Measurements from ENCODE around the gene COBL. TPM values are rescaled to one million over a fixed set of nuclear protein-coding genes. Genes with fewer than 3 reads are reported as not detected.

Gene COBL
- polyA plus RNA-seq, 3 donors: not detected

DNA sequence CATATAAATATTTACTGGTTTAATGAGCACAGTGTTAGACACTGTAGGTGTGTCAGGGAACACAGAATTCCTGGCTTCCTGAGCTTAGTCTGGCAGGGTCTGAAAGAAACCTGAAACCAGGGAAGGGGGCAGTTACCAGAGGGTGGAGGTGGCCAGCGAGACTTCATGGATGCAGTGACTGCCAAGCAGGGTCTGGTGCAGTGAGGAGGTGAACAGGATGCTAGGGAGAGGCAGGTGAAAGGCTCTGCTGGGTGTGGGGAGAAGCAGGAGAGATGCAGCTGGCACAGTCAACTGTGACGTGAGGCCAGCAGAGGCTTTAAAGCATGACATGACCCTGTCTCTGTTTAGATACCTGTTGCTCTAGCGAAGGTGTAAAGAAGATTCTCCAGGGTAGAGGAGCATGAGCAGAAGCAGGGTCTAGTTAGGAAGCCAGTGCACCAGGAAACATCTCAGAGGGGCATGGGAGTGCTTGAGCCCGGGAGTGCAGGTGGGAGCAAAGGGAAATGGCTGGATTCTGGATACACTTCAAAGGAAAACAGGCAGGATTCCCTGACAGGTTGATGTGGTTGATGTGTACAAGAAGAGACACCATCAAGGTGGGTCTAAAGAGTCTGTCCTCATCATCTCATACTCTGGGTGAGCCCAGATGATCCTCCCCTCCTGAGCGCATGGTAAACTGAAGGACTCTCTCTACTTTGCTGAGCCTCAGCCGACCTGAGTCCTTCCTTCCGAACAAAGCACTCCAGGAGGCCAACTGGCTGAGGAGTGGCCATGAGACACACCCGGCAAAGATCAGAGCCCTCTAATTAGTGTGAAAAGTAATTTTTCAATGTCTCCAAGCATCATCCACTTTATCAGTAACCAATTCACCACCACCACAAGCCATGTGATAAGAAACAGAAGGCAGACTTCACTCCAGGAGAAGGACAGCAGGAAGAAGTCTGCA, 186.8 kb downstream of the COBL start:
- Histone ChIP-seq H3K4me1 (ENCODE audit: control insufficient read depth in 1 of 2, insufficient read depth in 2 of 2, low read length in 2 of 2) (no peaks in the 10 kb centered on the region), H4K20me1 (ENCODE audit: insufficient read depth, low read length) (no peaks in the 10 kb centered on the region), H3K4me3 (replicated peaks in 1 of 3; ENCODE audit: low read depth in 2 of 3, low read length in 3 of 3) (no peak overlapping the region), H3K9ac (ENCODE audit: insufficient read depth, low read length, poor library complexity, severe bottlenecking) (no peak overlapping the region), H2AFZ (ENCODE audit: insufficient read depth, low read depth, low read length, poor library complexity, severe bottlenecking) (no peak overlapping the region), H3K36me3 (replicated peaks in 1 of 2; ENCODE audit: control insufficient read depth in 1 of 2, insufficient read depth in 2 of 2, low read length in 2 of 2) (no peaks in the 10 kb centered on the region), H3K9me3 (replicated peaks in 1 of 2; ENCODE audit: control insufficient read depth in 1 of 2, insufficient read depth in 1 of 2, low read length in 2 of 2) (no peaks in the 10 kb centered on the region), H3K79me2 (ENCODE audit: insufficient read depth, low read length) (no peaks in the 10 kb centered on the region), H3K27me3 (ENCODE audit: control insufficient read depth in 2 of 2, insufficient read depth in 2 of 2, low read length in 2 of 2) (no peaks in the 10 kb centered on the region), H3K27ac (ENCODE audit: low read depth in 1 of 2, low read length in 2 of 2) (no peak overlapping the region), H3K4me2 (replicated peaks; ENCODE audit: extremely low read depth, low read length, poor library complexity, severe bottlenecking) (no peak overlapping the region)
- 100% methylated on average over 5 of the region's 8 CpGs for WGBS (ENCODE audit: insufficient coverage)
- H3K9me3 Mint-ChIP-seq: peaks cover 0 to 5% (median 2%) of the 10 kb centered on the region in 7 donors
- intact Hi-C loops (cut with micrococcal nuclease): no loop called here
- peaks cover 0 to 5% (median 0%) of the 10 kb centered on the region in 3 donors for H3K27me3 Mint-ChIP-seq (ENCODE audit: low read depth in 3 of 3)
- no peak overlapping the region for H3K27ac Mint-ChIP-seq
- H3K4me1 Mint-ChIP-seq: no peaks in the 10 kb centered on the region
- no peaks in the 10 kb centered on the region for H3K36me3 Mint-ChIP-seq
- no peak for TF ChIP-seq CTCF (IDR thresholded peaks at IDR 0.05)
- H3K4me3 Mint-ChIP-seq: no peak overlapping the region
- DNase-seq: no peak

- H3K4me3 Mint-ChIP-seq: no peak overlapping the region
- no peak overlapping the region for H3K27ac Mint-ChIP-seq
- Histone ChIP-seq H3K36me3 (replicated peaks in 1 of 2; ENCODE audit: control insufficient read depth in 1 of 2, insufficient read depth in 2 of 2, low read length in 2 of 2) (no peaks in the 10 kb centered on the region), H3K9me3 (replicated peaks in 1 of 2; ENCODE audit: control insufficient read depth in 1 of 2, insufficient read depth in 1 of 2, low read length in 2 of 2) (no peaks in the 10 kb centered on the region), H3K4me1 (ENCODE audit: control insufficient read depth in 1 of 2, insufficient read depth in 2 of 2, low read length in 2 of 2) (no peaks in the 10 kb centered on the region), H3K4me2 (replicated peaks; ENCODE audit: extremely low read depth, low read length, poor library complexity, severe bottlenecking) (no peak overlapping the region), H3K9ac (ENCODE audit: insufficient read depth, low read length, poor library complexity, severe bottlenecking) (no peak overlapping the region), H3K79me2 (ENCODE audit: insufficient read depth, low read length) (no peaks in the 10 kb centered on the region), H2AFZ (ENCODE audit: insufficient read depth, low read depth, low read length, poor library complexity, severe bottlenecking) (no peak overlapping the region), H3K27me3 (ENCODE audit: control insufficient read depth in 2 of 2, insufficient read depth in 2 of 2, low read length in 2 of 2) (no peaks in the 10 kb centered on the region), H3K27ac (ENCODE audit: low read depth in 1 of 2, low read length in 2 of 2) (no peak overlapping the region), H3K4me3 (replicated peaks in 1 of 3; ENCODE audit: low read depth in 2 of 3, low read length in 3 of 3) (no peak overlapping the region), H4K20me1 (ENCODE audit: insufficient read depth, low read length) (no peaks in the 10 kb centered on the region)
- no peaks in the 10 kb centered on the region for H3K4me1 Mint-ChIP-seq
- intact Hi-C loops (cut with micrococcal nuclease): no loop called here
- 91% methylated on average over 4 of the region's 16 CpGs for WGBS (ENCODE audit: insufficient coverage)
- no peak for DNase-seq
- H3K27me3 Mint-ChIP-seq (ENCODE audit: low read depth in 3 of 3): peaks cover 0 to 5% (median 0%) of the 10 kb centered on the region in 3 donors
- TF ChIP-seq CTCF (IDR thresholded peaks at IDR 0.05): no peak
- H3K36me3 Mint-ChIP-seq: no peaks in the 10 kb centered on the region
- H3K9me3 Mint-ChIP-seq: peaks cover 0 to 5% (median 2%) of the 10 kb centered on the region in 7 donors
Measured at GRCh38 chr7:51128545-51129435, 187.8 kb downstream of the COBL start.

Measured in CD14-positive monocyte (primary cell).